CD14-positive monocyte (primary cell): ENCODE results near the gene EIF1AD. TPM values are rescaled to one million over a fixed set of nuclear protein-coding genes. Genes with fewer than 3 reads are reported as not detected.

Experiments
- DNase-seq, 3 donors: peaks; one replicate each; pipeline ENCODE4 v3.0.0-alpha.2; 2011 to 2022
- H2AFZ ChIP-seq: 2 replicates; pipeline ENCODE4 v1.6.0; 2012; ENCODE audit warnings: mild to moderate bottlenecking, low read depth, low read length, inconsistent platforms; ENCODE audit not compliant: insufficient read depth, poor library complexity, severe bottlenecking
- H3K27ac ChIP-seq, 2 donors: 1 replicate in 1 of 2; 2 replicates in 1 of 2; pipeline ENCODE4 v1.5.1; 2012 to 2013; ENCODE audit warnings: low read length in 2 of 2, control low read depth in 1 of 2, inconsistent platforms in 1 of 2, low read depth in 1 of 2, mild to moderate bottlenecking in 1 of 2
- H3K27me3 ChIP-seq, 2 donors: one replicate each; pipeline versions ENCODE4 v1.6.0 to v1.6.1; 2011 to 2013; ENCODE audit warnings: low read length in 2 of 2; ENCODE audit not compliant: control insufficient read depth in 2 of 2, insufficient read depth in 2 of 2
- H3K36me3 ChIP-seq, 2 donors: replicated peaks in 1 of 2; 1 replicate in 1 of 2; 2 replicates in 1 of 2; pipeline versions ENCODE4 v1.5.1 to v1.6.1; 2012 to 2013; ENCODE audit warnings: low read length in 2 of 2, control low read depth in 1 of 2, inconsistent platforms in 1 of 2, mild to moderate bottlenecking in 1 of 2; ENCODE audit not compliant: insufficient read depth in 2 of 2, control insufficient read depth in 1 of 2
- H3K4me1 ChIP-seq, 2 donors: 1 replicate in 1 of 2; 2 replicates in 1 of 2; pipeline versions ENCODE4 v1.5.1 to v1.6.1; 2012 to 2013; ENCODE audit warnings: low read length in 2 of 2, control low read depth in 1 of 2, inconsistent platforms in 1 of 2, mild to moderate bottlenecking in 1 of 2, moderate library complexity in 1 of 2; ENCODE audit not compliant: insufficient read depth in 2 of 2, control insufficient read depth in 1 of 2
- H3K4me2 ChIP-seq: replicated peaks from 2 replicates; pipeline ENCODE3; 2012; ENCODE audit warnings: low read length, moderate library complexity, mild to moderate bottlenecking; ENCODE audit not compliant: poor library complexity, severe bottlenecking; ENCODE audit errors: extremely low read depth
- H3K4me3 ChIP-seq, 3 experiments: fragments of 200-600 bp in 1 of 3; sonication (generic) in 1 of 3; replicated peaks in 1 of 3; 1 replicate in 2 of 3; 2 replicates in 1 of 3; pipeline ENCODE4 v1.5.1; 2011 to 2013; ENCODE audit warnings: low read length in 3 of 3, mild to moderate bottlenecking in 3 of 3, control low read depth in 2 of 3, low read depth in 2 of 3, inconsistent platforms in 1 of 3, moderate library complexity in 1 of 3
- H3K79me2 ChIP-seq: 2 replicates; pipeline ENCODE4 v1.6.0; 2012; ENCODE audit warnings: mild to moderate bottlenecking, control low read depth, inconsistent platforms, low read length, moderate library complexity; ENCODE audit not compliant: insufficient read depth
- H3K9ac ChIP-seq: 2 replicates; pipeline ENCODE4 v1.6.0; 2017; ENCODE audit warnings: low read length, mild to moderate bottlenecking; ENCODE audit not compliant: insufficient read depth, poor library complexity, severe bottlenecking
- H3K9me3 ChIP-seq, 2 donors: replicated peaks in 1 of 2; 1 replicate in 1 of 2; 2 replicates in 1 of 2; pipeline versions ENCODE4 v1.5.1 to v1.6.1; 2012 to 2013; ENCODE audit warnings: low read length in 2 of 2, control low read depth in 1 of 2; ENCODE audit not compliant: control insufficient read depth in 1 of 2, insufficient read depth in 1 of 2
- H4K20me1 ChIP-seq: 2 replicates; pipeline ENCODE4 v1.6.0; 2012; ENCODE audit warnings: mild to moderate bottlenecking, low read length, control low read depth, moderate library complexity; ENCODE audit not compliant: insufficient read depth
- H3K27ac Mint-ChIP-seq, 7 donors: one replicate each; pipeline ENCODE4 v1.8.0; 2020; ENCODE audit warnings: mild to moderate bottlenecking in 7 of 7, mixed read lengths in 7 of 7, moderate library complexity in 6 of 7, inconsistent platforms in 2 of 7
- H3K27me3 Mint-ChIP-seq, 3 donors: one replicate each; pipeline ENCODE4 v1.8.0; 2021 to 2022; ENCODE audit warnings: low read depth in 3 of 3, mild to moderate bottlenecking in 3 of 3, mixed read lengths in 3 of 3, moderate library complexity in 3 of 3, inconsistent platforms in 1 of 3
- H3K36me3 Mint-ChIP-seq, 2 donors: one replicate each; pipeline ENCODE4 v1.8.0; 2020; ENCODE audit warnings: mixed read lengths in 2 of 2, inconsistent platforms in 1 of 2, mild to moderate bottlenecking in 1 of 2
- H3K4me1 Mint-ChIP-seq: one replicate; pipeline ENCODE4 v1.8.0; 2020; ENCODE audit warnings: mild to moderate bottlenecking, mixed read lengths
- H3K4me3 Mint-ChIP-seq, 2 donors: one replicate each; pipeline ENCODE4 v1.8.0; 2020; ENCODE audit warnings: mild to moderate bottlenecking in 2 of 2, mixed read lengths in 2 of 2, moderate library complexity in 1 of 2
- H3K9me3 Mint-ChIP-seq, 7 donors: one replicate each; pipeline ENCODE4 v1.8.0; 2020 to 2022; ENCODE audit warnings: mixed read lengths in 7 of 7, mild to moderate bottlenecking in 6 of 7, moderate library complexity in 6 of 7, inconsistent platforms in 2 of 7
- WGBS: methylation state at CpG from one replicate; pipeline ENCODE4 v1.1.5; 2013; ENCODE audit warnings: missing lambda C conversion rate; ENCODE audit not compliant: insufficient coverage; 5-methylcytosine and 5-hydroxymethylcytosine counted together
- intact Hi-C, 2 donors: fragments of 100-400 bp; cut with micrococcal nuclease; formaldehyde crosslinking; loops; one replicate each; pipeline versions ENCODE4 v1.15.0 to v1.15.1; 2023
- polyA plus RNA-seq, 3 donors: library from polyadenylated mRNA; depleted of rRNA in 1 of 3; unstranded in 2 of 3; stranded (reverse) in 1 of 3; fragments of 300-500 nt in 2 of 3; fragments of >200 nt in 1 of 3; fragmentation: Illumina TruSeq in 2 of 3; gene quantifications; 1 replicate in 2 of 3; 2 replicates in 1 of 3; pipeline ENCODE4 v1.2.3, GENCODE V29; 2012 to 2021
- TF ChIP-seq, protein P1 (sequence below): fragments of 200-600 bp; IDR thresholded peaks from one replicate; pipeline ENCODE4 v1.8.0; 2022; ENCODE audit warnings: antibody characterized with exemption, mild to moderate bottlenecking

The EIF1AD gene
- polyA plus RNA-seq, 3 donors: 16.4 to 23.1 (median 18.2) TPM

- H3K4me3 Mint-ChIP-seq: no peak overlapping the region
- WGBS: 87% methylated on average over 5 of the region's 10 CpGs
- H3K27ac Mint-ChIP-seq: peak overlapping the region in 2 of 7 donors; percentile 40 to 54
Measured at GRCh38 chr11:65979261-65979759, 22.6 kb downstream of the EIF1AD start.

GRCh38 chr11:65978391-65979238 is 23.3 kb downstream of the EIF1AD start:
- no peak overlapping the region for H3K4me2 ChIP-seq
- H3K79me2 ChIP-seq: no peaks in the 10 kb centered on the region
- TF ChIP-seq, protein P1, sequence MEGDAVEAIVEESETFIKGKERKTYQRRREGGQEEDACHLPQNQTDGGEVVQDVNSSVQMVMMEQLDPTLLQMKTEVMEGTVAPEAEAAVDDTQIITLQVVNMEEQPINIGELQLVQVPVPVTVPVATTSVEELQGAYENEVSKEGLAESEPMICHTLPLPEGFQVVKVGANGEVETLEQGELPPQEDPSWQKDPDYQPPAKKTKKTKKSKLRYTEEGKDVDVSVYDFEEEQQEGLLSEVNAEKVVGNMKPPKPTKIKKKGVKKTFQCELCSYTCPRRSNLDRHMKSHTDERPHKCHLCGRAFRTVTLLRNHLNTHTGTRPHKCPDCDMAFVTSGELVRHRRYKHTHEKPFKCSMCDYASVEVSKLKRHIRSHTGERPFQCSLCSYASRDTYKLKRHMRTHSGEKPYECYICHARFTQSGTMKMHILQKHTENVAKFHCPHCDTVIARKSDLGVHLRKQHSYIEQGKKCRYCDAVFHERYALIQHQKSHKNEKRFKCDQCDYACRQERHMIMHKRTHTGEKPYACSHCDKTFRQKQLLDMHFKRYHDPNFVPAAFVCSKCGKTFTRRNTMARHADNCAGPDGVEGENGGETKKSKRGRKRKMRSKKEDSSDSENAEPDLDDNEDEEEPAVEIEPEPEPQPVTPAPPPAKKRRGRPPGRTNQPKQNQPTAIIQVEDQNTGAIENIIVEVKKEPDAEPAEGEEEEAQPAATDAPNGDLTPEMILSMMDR: no peak
- no peaks in the 10 kb centered on the region for H3K9me3 ChIP-seq
- WGBS: 98% methylated on average over 15 of the region's 34 CpGs
- H3K27ac ChIP-seq: no peak overlapping the region
- H3K27me3 ChIP-seq: no peaks in the 10 kb centered on the region
- peaks cover 43 to 65% of the 10 kb centered on the region in 2 donors for H3K36me3 Mint-ChIP-seq
- H3K4me1 Mint-ChIP-seq: no peaks in the 10 kb centered on the region
- H3K9me3 Mint-ChIP-seq: no peaks in the 10 kb centered on the region
- peaks cover 7% of the 10 kb centered on the region for H4K20me1 ChIP-seq
- intact Hi-C loops: no loop called here
- no peak overlapping the region for H2AFZ ChIP-seq
- peaks cover 0 to 4% (median 0%) of the 10 kb centered on the region in 3 donors for H3K27me3 Mint-ChIP-seq
- no peak for DNase-seq
- H3K36me3 ChIP-seq: peaks cover 43 to 55% of the 10 kb centered on the region in 2 donors
- peak overlapping the region in 2 of 7 donors; percentile 40 to 42 for H3K27ac Mint-ChIP-seq
- no peak overlapping the region for H3K4me3 ChIP-seq
- no peaks in the 10 kb centered on the region for H3K4me1 ChIP-seq
- no peak overlapping the region for H3K9ac ChIP-seq
- no peak overlapping the region for H3K4me3 Mint-ChIP-seq

More at GRCh38 chr11:65979261-65979759, 22.6 kb downstream of the EIF1AD start:
- H3K9ac ChIP-seq: no peak overlapping the region
- peaks cover 7% of the 10 kb centered on the region for H4K20me1 ChIP-seq
- no peaks in the 10 kb centered on the region for H3K9me3 ChIP-seq
- peaks cover 0 to 4% (median 0%) of the 10 kb centered on the region in 3 donors for H3K27me3 Mint-ChIP-seq
- H2AFZ ChIP-seq: no peak overlapping the region
- intact Hi-C loops: no loop called here
- H3K4me1 ChIP-seq: no peaks in the 10 kb centered on the region
- DNase-seq: no peak
- H3K4me2 ChIP-seq: no peak overlapping the region
- H3K79me2 ChIP-seq: no peaks in the 10 kb centered on the region
- no peaks in the 10 kb centered on the region for H3K27me3 ChIP-seq
- H3K36me3 ChIP-seq: peaks cover 40 to 52% of the 10 kb centered on the region in 2 donors
- no peak overlapping the region for H3K4me3 ChIP-seq
- no peaks in the 10 kb centered on the region for H3K9me3 Mint-ChIP-seq
- no peak overlapping the region for H3K27ac ChIP-seq
- TF ChIP-seq, protein P1: no peak
- no peaks in the 10 kb centered on the region for H3K4me1 Mint-ChIP-seq
- peaks cover 41 to 61% of the 10 kb centered on the region in 2 donors for H3K36me3 Mint-ChIP-seq
